Measurements from ENCODE around the gene PAX8.
"Not testable (repeated sequence)": the region's sequence is repeated elsewhere in the genome, so short reads cannot be mapped to it uniquely, and the experiment has no call there.

The PAX8 gene

DNA sequence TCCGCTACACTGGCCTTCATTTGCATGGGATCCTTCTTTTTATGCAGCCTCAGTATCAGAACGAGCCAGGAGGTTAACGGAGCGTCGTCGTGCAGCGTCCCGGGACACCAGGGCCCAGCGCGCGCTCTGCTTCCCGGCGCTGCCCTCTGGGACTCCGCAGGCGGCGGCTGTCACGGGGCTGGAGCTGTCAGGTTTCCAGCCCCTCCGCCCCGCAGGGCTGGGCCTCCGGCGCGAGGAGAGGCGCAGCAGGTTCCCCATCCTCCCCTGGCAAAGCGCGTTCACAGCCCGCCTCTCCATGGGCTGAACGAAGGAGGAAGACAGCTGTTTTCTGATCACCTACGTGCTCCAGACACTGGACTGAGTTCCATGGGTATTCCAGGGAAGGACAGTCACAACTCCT, 12.5 kb upstream of the PAX8 start:
- DNase-seq = peak in 2 of 56 donors; percentile 12 to 28

DNA sequence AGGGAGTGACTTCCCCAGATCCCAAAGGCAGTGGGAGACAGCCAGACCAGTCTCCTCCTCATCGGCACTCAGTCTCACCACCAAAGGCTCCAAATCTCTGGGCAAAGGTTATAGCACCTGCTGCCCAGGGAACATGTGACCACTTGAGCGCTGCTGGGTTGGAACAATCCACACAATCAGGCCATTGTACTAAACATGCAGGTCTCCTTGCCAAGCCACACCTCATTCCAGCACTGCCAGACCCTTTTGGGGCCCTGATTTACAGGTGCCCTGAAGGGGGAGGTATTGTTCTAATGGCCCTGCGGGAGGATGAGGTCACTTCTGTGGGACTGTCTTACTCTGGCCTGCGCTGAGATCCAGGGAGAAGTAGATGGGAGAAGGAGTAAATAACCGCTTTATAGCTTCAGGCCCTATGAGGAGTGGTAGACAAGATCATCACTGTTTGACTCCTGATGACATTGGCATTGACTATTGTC, 10.0 kb upstream of the PAX8 start:
- not testable (repeated sequence) for DNase-seq

DNA sequence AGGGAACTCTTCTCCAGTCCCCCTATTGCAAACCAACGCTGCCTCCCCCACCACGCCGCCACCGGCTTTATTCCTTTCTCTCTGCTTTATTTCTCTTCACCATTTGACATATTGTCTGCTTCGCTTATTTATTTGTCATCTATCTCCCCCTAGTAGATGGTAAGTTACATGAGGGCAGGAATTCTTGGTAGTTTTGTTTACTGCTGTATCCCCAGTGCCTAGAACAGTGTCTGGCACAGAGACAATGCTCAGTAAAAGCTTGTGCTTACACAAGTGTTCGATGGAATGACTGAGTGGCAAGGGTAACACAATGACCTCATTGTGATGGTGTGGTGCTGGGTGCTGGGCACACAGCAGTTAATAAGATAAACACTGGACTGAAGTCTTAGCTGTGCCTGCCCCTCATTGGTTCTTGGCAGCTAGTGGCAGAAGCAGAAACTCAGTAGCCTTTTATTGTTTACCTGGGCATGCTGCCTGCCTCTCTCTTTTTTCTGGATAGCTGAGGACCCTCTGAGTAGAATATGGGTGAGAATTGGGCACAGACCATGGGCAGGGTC, 9.5 kb upstream of the PAX8 start:
- DNase-seq = not testable (repeated sequence)

DNA sequence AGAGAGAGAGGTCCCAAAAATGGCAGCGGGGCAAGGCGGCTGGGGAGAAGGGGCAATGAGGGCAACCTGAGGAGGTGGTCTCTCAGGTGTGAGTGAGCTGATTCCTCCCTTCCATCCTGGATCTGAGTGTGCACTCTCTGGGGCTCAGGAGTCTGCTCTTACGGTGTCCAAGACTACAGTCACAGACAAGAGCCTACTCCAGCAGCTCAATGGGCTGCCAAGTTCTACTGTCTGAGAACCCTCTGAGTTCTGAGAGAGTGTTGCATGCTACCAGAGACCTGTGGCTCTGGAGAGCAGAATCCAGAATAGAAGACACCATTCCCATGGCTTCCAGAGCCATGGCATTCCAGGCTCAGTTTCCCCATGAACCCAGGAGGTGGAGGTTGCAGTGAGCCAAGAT, 7.1 kb upstream of the PAX8 start:
- no peak for DNase-seq

DNA sequence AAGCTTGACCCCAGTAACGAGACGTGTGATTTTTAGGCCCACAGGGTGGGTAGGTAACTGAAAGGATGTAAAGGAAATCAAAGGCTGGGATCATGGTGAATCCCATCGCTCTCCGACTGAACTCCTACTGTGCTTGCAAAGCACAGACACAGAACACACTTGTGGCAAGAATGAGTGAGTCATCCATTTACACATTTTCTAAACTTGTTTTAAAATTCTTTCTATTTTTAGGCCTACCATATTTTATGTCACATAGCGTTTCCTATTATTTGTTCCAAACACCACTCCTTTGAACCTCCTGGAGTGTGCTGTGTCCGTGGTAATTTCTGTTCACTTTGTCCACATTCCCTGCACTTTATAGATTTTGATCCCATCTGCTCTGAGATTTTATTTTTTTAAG, 6.3 kb upstream of the PAX8 start:
- not testable (repeated sequence) for DNase-seq

DNA sequence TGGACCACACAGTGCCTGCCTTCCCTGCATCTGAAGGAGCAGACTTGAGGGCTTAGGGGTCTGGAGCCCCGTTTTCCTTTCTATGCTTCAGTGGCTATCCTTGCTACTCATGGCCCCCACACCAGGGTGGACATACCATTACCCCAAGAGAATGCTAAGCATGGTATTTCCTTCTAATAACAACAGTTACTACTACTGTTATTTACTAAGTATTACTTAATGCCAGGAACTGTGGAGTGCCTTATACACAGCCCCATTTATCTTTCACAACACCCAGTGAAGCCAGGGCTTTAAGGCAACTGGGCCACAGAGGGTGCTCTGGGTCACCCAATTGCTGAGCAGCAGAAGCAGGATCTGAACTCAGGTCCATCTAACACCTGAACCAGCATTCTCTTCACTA, 5.8 kb upstream of the PAX8 start:
- no peak for DNase-seq

DNA sequence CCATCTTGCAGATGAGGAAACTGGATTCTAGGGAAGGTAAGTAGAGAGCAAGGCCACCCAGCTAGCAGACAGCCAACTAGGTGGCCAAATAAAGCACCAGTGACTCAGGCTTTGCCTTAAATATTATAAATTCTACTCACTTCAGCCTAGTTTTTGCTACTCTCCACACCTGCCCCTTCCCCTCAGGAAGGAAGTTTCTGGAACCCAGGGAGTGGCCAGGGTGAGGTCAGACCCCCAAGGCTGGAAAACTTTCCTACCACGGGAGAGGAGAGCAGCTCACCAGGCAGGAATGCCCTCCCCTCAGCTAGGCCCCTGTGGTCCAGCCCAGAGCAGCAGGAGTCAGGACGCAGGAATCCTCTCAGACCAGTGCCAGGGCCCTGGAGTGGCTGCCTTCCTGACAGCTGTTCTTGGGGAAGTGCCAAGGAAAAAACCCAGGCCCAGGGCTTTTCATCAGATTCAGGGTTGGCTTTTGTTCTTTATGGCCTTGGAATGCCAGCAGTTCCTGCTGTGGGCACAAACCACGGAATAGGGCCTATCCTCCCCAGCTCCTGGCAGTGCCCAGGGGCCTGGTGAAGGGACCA, 5.1 kb upstream of the PAX8 start:
- DNase-seq = peak in 7 of 56 donors; percentile 5 to 47 (median 24)

DNA sequence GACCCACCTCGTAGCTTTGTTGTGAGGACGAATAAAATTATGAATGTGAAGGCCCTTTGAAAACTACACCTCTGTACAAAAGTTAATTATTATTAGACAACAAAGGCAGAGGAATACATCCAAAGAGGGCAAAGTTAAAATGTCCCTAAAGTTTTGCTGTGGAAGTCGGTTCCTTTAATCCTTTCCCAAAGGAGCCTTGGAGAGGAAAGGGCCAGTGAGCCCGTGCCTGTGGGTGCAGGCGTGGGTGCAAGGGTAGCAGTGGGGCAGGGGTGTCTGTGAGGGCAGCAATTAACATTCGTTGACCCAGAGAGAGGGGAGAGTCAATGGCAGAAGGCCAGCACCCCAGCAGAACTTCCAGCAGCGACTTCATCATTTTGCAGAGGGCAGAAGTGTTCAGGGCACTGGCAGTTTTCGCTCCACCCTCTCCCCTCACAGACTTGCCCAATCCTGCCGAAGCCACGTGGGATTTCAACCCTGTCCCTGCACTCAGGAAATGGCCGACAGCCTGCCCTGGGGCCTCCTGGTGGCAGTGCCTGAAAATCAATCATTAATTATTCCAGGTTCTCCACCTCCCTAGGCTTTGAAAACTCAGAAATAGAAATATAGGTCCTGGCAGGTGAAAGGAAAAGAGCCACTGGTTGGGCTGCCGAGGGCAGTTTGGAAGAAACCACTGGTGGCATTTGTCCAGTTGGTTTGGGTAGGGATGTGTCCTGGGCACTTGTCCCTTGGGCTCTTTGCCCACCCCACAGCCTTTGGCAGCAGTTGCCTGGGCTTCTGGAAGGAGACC, 4.2 kb upstream of the PAX8 start:
- DNase-seq = peak in 39 of 56 donors; percentile 5 to 71 (median 42)

DNA sequence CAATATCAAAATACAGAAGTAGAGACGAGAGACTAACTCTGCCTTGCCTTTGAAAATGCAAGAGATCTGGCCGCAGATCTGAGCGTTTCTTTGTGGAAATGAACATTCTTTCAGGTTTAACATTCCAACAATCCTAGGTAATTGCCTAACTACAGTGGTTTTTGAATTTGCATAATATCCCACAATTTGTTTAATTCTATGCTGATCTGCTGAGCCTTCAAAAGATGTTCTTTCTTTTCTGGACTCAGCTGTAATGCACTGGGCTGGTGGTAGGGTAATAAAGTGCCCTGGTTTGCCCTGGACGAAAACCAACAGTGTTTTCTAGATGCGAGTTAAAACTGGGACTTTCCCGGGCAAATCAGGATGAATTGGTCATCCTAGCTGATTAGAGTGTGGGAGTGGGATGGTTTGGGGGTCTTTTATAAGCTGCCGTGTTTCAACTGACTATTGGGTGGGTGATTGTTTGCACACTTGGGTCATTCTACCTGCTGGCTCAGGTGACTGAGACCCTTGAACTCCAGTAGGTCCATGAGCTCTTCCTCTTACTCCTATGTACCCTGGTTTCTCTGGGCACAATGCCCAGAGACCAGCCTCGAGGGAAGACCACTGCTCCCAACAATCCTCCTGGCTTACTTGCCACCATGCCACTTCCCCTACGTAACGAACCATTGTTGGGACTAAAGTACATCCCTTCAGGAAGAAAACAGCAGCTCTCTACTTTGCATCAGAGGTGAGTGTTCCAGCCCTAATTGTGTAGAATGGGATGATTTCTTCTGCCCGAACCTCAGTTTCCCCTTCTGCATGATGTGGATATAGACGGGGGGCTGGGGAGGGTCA, 3.4 kb upstream of the PAX8 start:
- no peak for DNase-seq

DNA sequence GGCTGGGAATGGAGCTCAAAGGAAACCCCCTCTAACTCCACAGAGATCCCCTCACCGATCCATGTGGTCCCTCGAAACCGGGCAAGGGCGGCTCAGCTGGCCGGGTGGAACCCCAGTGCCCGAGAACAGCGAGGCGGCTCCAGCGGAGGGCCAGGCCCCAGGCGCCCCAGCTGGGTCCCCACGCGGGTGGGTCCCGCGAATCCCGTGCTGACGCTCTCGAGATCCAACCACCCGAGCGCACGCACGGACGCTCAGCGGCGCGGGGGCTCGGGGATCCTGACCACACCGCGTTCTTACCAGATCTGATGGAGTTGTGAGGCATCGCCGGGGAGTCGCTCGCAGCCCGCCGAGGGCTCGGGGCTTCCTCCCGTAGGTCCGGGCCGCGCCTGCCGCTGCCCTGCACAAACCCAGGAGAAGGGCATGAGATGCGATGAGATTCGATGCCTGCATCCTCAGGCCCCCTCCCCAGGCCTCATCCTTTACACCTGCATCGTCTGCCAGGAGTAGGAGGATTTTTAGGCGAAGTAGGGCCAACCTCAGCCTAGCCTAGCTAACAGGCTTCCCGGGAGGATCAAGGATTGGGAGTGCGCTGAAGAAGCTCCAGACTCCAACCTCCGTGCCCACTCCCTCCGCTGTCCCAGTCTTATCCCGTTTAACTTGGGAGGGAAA, 514 bp downstream of the PAX8 start:
- DNase-seq = no peak

DNA sequence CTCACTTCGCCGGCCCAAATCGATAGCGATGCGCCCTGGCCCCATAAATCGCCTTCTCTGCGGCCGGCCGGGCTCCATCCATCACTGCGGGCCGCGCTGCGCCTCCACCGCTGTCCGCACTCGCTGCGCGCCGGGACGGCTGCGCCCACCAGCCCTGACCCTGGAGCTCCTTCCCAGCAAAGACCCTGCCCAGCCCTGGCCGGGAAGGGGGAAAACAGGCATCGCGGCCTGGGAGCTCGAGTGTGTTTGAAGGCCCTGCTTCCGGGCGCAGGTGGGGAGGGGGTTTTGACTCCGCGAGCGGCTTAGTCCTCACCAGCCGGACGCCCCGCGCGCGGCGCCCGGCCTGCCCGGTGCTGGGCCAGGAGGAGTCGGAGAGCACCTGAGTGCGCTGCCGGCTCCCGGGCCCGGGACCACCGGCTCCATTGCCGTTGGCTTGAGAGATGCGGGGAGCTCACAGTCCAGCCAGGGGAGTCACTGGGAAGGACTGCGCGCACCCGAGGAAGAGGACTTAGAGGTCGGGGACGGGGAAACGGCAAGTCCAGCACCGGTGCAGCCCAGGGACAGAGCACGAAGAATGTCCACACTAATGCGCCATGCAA, 1.1 kb downstream of the PAX8 start:
- no peak for DNase-seq

DNA sequence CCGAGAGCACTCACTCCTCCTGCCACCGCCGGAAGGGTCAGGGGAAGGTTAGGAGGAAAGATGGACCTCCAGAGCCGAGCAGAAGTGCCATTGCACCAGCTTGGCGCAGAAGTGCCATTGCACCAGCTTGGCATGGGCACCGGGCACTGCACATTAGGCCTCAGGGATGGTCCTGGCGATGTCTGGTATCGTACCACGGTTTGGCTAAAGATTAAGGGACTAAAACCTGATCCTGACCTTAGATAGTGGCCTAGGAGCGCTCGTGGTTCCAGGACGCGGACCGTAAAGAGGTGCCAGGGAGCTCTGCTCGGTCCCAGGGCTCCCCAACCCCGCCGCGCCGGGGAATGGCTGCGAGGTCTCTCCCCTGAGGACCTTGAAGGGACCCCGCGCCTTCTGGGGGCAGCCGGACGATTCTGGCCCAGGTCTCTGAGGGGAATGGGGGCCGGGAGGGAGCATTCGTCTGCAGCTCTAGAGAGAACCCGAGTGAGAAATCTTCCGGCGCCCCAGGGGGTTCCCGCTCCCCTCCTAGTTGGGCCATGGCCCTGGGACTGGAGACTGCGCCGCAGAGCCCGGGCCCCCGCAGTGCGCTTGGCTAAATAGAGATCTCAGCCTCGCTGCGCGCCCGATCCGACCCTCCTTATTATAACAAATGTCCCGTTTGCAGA, 1.8 kb downstream of the PAX8 start:
- DNase-seq = no peak

DNA sequence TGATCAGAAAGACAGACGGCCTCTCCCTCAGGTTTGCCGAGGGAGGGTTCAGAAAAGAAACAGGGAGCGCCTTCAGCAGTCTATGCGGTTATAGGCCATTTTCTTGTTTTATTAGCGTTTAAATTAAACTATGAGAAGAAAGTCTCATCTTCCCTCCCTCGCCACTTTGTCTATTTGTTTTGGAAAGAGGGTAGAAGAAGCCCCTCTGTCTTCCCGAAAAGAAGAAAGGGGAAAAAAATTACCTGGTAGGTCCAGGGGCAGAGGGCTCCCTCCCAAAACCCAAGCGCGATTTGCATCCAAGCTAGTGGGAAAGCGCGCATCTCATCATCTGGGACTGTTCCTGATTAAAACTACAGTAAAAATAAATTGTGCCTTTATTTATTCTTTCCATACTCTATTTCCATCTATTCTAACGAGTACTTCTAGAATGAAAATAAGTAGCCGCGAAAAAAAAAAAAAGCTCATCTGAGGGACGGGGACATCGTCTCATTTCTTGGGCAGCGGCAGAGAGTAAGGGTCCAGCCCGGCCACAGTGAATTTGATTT, 2.4 kb downstream of the PAX8 start:
- DNase-seq = no peak

DNA sequence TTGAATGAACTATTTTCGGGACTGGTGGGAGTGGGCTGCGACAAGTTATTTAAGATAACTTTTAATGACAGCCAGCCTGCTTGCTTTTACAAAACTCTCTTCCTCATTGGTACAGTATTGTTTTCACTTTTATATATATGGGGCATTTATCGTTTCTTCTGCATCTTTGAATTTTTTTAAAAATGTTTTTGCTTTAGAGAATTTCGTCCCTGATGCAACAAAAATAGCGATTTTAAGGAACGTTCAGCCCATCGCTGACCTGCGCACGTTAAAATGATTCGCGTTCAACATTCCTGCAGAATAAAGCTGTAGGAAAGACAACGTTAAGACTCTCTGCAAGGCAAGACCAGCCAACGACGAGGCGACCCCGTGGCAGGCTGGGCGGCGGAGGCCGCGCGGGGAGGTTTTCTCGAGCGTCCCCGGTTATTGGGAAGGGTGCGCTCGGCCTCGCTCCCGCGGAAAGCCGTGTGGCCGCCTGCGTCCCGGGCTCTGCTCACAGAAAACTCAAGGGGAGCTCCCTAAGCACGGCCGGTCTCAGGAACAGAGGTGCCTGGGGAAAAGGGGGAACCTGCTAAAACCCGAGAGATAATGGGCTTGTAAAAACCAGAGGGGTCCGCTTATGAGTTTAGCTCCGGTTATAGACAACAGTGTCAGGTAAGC, 3.0 kb downstream of the PAX8 start:
- DNase-seq = no peak

DNA sequence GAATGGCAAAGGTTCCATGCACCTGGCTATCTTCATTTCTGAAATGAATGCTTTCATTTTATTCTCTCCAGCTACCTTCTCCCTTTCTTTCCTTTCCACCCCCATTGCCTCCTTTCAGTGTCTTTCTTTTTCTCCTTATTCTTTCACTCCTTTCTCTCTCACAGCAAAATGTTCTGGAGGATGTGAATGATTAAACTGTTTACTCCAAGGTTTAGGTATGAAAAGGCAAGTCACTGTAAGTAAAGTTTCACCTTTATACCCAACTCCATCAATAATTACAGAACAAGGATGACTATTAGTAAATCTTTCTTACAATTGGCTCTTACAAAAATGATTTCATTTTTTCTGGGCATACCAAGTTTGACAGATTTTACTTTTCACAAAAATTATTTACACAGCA, 4.3 kb downstream of the PAX8 start:
- DNase-seq = no peak

DNA sequence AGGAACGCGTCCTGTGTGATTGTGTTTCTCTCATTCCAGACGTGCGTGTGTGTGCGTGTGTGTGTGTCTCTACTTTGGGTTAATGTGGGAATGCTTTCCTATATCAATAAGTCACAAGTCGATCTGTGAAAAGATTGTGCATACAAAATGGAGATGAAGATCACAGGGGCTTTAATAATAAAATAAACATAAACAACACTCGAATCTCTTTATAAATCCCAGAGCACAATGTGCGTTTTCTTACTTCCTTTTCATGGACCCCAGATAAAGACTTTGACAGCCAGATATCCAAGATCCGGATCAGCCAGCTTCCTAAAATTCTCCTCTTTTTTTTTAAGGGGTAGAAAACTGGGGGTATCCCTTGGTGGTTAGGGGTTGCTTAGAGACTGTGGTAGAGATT, 4.7 kb downstream of the PAX8 start:
- no peak for DNase-seq

DNA sequence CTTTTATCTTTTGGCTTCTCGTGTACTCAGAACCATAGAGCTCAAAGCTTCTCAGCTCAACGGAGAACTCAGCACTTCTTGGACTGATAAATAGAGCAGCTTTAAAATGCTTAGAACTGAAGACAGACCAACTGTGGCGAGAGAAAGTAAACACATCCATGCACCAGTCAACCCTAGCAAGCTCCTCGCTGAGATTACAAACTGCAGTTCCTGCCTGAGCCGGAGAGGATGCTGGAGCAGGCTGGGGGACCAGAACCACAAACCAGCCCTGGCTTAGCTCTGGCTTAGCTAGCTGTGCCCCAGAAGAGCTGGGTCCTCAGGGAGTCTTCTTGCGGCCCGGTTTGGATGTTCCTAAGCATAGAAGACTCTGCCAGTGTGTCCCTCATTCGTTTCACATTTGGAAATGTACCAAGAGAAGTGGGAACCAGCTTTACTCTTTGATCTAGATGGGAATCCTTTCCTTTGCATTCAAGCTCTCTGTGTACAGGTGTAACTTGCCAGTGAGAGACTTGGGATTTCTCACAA, 5.6 kb downstream of the PAX8 start:
- no peak for DNase-seq

DNA sequence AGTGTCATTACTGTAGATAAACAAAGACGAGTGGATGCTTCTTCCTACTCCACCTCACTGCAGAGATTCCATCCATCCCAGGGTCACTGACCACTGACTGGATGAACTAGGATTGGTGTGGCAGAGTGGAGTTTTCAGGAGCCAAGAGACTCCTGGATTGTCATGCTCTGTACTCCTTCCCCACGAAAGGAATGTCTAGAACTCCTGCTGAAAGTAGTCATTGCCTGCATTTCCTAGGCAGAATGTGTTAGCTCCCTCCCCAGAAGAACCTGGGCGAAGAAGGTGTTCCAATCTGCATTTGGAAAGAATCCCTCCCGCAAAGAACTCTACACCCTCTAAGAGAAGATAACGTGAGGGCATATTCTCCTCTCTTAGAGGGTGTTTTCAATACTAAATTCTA, 6.2 kb downstream of the PAX8 start:
- no peak for DNase-seq
